GM12865 (cell line): Measurements from ENCODE around the gene SPSB2.

Experiments used
- DNase-seq: peaks from one replicate; pipeline ENCODE4 v3.0.0; 2010; ENCODE audit warnings: low read depth
- H3K4me3 ChIP-seq: 2 replicates; pipeline ENCODE4 v1.5.1; 2011; ENCODE audit warnings: mild to moderate bottlenecking, low read depth, low read length, control low read depth
- TF ChIP-seq, protein P1 (sequence below): IDR thresholded peaks from 2 replicates; pipeline ENCODE4 v1.5.1; 2011; ENCODE audit warnings: low read length, control low read depth, low read depth, inconsistent platforms; ENCODE audit not compliant: insufficient read depth; ENCODE audit errors: missing control alignments

SPSB2 gene

DNA sequence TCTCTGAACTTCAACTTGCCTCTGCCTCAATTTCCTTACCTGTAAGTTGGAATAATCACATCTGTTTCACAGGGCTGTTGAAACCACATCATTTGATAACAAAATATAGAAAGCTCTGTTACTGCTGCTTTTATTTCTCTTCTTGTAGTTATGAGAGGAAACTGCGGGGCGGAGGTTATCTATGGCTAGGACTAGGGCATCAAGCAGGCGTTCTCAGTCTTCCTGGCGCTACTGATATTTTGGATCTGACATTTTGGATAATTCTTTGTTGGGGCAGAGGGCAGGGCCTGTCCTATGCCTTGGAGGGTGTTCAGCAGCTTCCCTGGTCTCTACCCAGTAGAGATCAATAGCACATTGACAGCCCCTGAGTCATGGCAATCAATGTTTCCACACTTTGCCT lies 41.0 kb downstream of the SPSB2 start:
- TF ChIP-seq, protein P1, sequence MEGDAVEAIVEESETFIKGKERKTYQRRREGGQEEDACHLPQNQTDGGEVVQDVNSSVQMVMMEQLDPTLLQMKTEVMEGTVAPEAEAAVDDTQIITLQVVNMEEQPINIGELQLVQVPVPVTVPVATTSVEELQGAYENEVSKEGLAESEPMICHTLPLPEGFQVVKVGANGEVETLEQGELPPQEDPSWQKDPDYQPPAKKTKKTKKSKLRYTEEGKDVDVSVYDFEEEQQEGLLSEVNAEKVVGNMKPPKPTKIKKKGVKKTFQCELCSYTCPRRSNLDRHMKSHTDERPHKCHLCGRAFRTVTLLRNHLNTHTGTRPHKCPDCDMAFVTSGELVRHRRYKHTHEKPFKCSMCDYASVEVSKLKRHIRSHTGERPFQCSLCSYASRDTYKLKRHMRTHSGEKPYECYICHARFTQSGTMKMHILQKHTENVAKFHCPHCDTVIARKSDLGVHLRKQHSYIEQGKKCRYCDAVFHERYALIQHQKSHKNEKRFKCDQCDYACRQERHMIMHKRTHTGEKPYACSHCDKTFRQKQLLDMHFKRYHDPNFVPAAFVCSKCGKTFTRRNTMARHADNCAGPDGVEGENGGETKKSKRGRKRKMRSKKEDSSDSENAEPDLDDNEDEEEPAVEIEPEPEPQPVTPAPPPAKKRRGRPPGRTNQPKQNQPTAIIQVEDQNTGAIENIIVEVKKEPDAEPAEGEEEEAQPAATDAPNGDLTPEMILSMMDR: no peak
- no peak for DNase-seq
- H3K4me3 ChIP-seq: no peak overlapping the region

DNA sequence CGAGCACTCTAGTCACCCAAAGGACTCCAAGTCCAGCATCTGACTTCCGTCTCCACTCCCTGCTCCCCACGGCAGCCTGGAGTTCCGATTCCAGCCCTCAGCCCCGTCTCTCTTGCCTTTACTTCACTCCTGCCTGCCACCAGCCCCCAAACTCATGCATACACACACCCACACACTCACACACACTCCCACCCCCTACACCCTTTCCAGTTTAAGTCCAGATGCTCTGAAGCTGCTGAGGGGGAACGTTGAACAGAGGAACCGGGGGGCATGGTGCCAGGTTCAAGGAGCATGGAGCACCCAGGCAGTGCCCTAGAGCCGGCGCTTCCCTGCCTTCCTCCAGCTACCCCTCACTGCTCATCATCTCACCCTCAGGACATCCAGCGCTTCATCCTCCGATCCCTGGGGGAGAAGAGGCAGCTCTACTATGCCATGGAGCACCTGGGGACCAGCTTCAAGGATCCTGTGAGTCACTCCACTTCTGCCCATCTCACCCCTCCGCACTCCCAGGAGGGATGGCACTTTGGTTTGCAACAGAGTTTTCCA lies 41.6 kb downstream of the SPSB2 start:
- no peak for DNase-seq
- H3K4me3 ChIP-seq: no peak overlapping the region
- TF ChIP-seq, protein P1: no peak

DNA sequence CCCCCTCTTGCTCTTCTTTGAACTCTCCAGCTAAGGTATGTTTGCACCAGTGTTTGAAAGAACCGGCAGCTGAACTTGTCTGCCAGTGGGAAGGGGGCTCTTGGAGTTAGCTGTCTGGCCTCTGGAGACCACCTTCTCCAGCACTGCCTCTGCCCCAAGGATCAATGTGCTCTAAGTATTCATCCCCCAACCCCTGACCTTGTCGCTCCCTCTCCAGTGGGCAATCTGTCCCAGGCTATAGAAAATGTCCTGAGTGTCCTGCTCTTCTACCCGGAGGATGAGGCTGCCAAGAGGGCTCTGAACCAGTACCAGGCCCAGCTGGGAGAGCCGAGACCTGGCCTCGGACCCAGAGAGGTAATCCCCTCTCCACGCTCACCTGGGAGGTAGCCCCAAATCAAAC lies 42.1 kb downstream of the SPSB2 start:
- no peak for DNase-seq
- H3K4me3 ChIP-seq: no peak overlapping the region
- TF ChIP-seq, protein P1: no peak

- no peak overlapping the region for H3K4me3 ChIP-seq
- DNase-seq: no peak
- TF ChIP-seq, protein P1: no peak
Measured at GRCh38 chr12:6830286-6830890, 42.7 kb downstream of the SPSB2 start.

- DNase-seq: no peak
- no peak overlapping the region for H3K4me3 ChIP-seq
- TF ChIP-seq, protein P1: no peak
Measured at GRCh38 chr12:6829536-6830220, 43.4 kb downstream of the SPSB2 start.

- H3K4me3 ChIP-seq: peak overlapping the region; percentile 46
- DNase-seq: no peak
- TF ChIP-seq, protein P1: no peak
Measured at GRCh38 chr12:6828781-6829535, 44.1 kb downstream of the SPSB2 start.
